H9 (cell line): ENCODE data around the gene HSPBP1. TPM values are rescaled to one million over a fixed set of nuclear protein-coding genes. Genes with fewer than 3 reads are reported as not detected.

Experiments
- DNase-seq: peaks from one replicate; pipeline ENCODE4 v3.0.0-alpha.2; 2017
- H2AFZ ChIP-seq: one replicate; pipeline ENCODE4 v1.6.1; 2013; ENCODE audit warnings: mild to moderate bottlenecking, low read length, control low read depth, moderate library complexity
- H2AK5ac ChIP-seq: 2 replicates; pipeline ENCODE4 v1.6.1; 2013; ENCODE audit warnings: low read length, control low read depth, mixed read lengths; ENCODE audit not compliant: insufficient read length
- H2BK120ac ChIP-seq: one replicate; pipeline ENCODE4 v1.6.1; 2013; ENCODE audit warnings: low read depth, mild to moderate bottlenecking, low read length, control low read depth, inconsistent platforms; ENCODE audit not compliant: poor library complexity, severe bottlenecking
- H2BK12ac ChIP-seq: 2 replicates; pipeline ENCODE4 v1.6.1; 2013; ENCODE audit warnings: low read length, control low read depth, mixed read lengths, low read depth; ENCODE audit not compliant: insufficient read length
- H2BK15ac ChIP-seq: 2 replicates; pipeline ENCODE4 v1.6.1; 2013; ENCODE audit warnings: low read depth, low read length, control low read depth
- H2BK20ac ChIP-seq: one replicate; pipeline ENCODE4 v1.6.1; 2013; ENCODE audit warnings: low read depth, mild to moderate bottlenecking, low read length, control low read depth, inconsistent platforms; ENCODE audit not compliant: poor library complexity, severe bottlenecking
- H2BK5ac ChIP-seq: 2 replicates; pipeline ENCODE4 v1.6.1; 2013; ENCODE audit warnings: low read length, control low read depth, mixed read lengths; ENCODE audit not compliant: insufficient read length
- H3K14ac ChIP-seq: 2 replicates; pipeline ENCODE4 v1.6.1; 2013; ENCODE audit warnings: low read length, control low read depth; ENCODE audit not compliant: insufficient read depth
- H3K18ac ChIP-seq: 2 replicates; pipeline ENCODE4 v1.6.1; 2013; ENCODE audit warnings: low read depth, mild to moderate bottlenecking, mixed read lengths, low read length, control low read depth; ENCODE audit not compliant: insufficient read length
- H3K23ac ChIP-seq: 2 replicates; pipeline ENCODE4 v1.6.1; 2013; ENCODE audit warnings: low read length, control low read depth, mixed read lengths, low read depth; ENCODE audit not compliant: insufficient read length
- H3K23me2 ChIP-seq: 2 replicates; pipeline ENCODE4 v1.6.1; 2013; ENCODE audit warnings: low read depth, mild to moderate bottlenecking, mixed read lengths, low read length, control low read depth; ENCODE audit not compliant: insufficient read length, poor library complexity, severe bottlenecking
- H3K27ac ChIP-seq: 2 replicates; pipeline ENCODE4 v1.5.1; 2013; ENCODE audit warnings: low read length, control low read depth, mixed read lengths, low read depth; ENCODE audit not compliant: insufficient read length
- H3K27me3 ChIP-seq: 2 replicates; pipeline ENCODE4 v1.6.1; 2013; ENCODE audit warnings: low read length, control low read depth, inconsistent platforms; ENCODE audit not compliant: insufficient read depth
- H3K4ac ChIP-seq: 2 replicates; pipeline ENCODE4 v1.6.1; 2013; ENCODE audit warnings: low read depth, mild to moderate bottlenecking, control low read depth, inconsistent platforms, low read length, moderate library complexity
- H3K4me1 ChIP-seq: 2 replicates; pipeline ENCODE4 v1.6.1; 2013; ENCODE audit warnings: low read length, control low read depth, inconsistent platforms; ENCODE audit not compliant: insufficient read depth
- H3K4me2 ChIP-seq: 2 replicates; pipeline ENCODE4 v1.6.1; 2013; ENCODE audit warnings: low read length, control low read depth, mixed read lengths; ENCODE audit not compliant: insufficient read length, insufficient read depth
- H3K56ac ChIP-seq: 2 replicates; pipeline ENCODE4 v1.6.1; 2013; ENCODE audit warnings: low read depth, mild to moderate bottlenecking, mixed read lengths, low read length, control low read depth; ENCODE audit not compliant: insufficient read length
- H3K79me1 ChIP-seq: 2 replicates; pipeline ENCODE4 v1.6.1; 2013; ENCODE audit warnings: low read depth, mild to moderate bottlenecking, moderate library complexity, low read length, control low read depth, inconsistent platforms; ENCODE audit not compliant: insufficient read depth, poor library complexity, severe bottlenecking
- H3K79me2 ChIP-seq: 2 replicates; pipeline ENCODE4 v1.6.1; 2013; ENCODE audit warnings: low read length, control low read depth, inconsistent platforms; ENCODE audit not compliant: insufficient read depth
- H3K9ac ChIP-seq: 2 replicates; pipeline ENCODE4 v1.6.1; 2013; ENCODE audit warnings: low read length, control low read depth, mixed read lengths; ENCODE audit not compliant: insufficient read length; ENCODE audit errors: extremely low read depth
- H3K9me3 ChIP-seq: one replicate; pipeline ENCODE4 v1.6.1; 2013; ENCODE audit warnings: low read depth, low read length, inconsistent platforms; ENCODE audit not compliant: control insufficient read depth
- H3T11ph ChIP-seq: one replicate; pipeline ENCODE4 v1.6.1; 2013; ENCODE audit warnings: mild to moderate bottlenecking, low read length, control low read depth, inconsistent platforms
- H4K20me1 ChIP-seq: one replicate; pipeline ENCODE4 v1.6.1; 2013; ENCODE audit not compliant: control insufficient read depth, insufficient read length, insufficient read depth
- H4K5ac ChIP-seq: 2 replicates; pipeline ENCODE4 v1.6.1; 2013; ENCODE audit warnings: low read depth, mild to moderate bottlenecking, mixed read lengths, low read length, control low read depth; ENCODE audit not compliant: insufficient read length
- H4K8ac ChIP-seq: replicated peaks from 2 replicates; pipeline ENCODE4 v1.6.1; 2013; ENCODE audit warnings: low read length, control low read depth, mixed read lengths, low read depth; ENCODE audit not compliant: insufficient read length
- H4K91ac ChIP-seq: 2 replicates; pipeline ENCODE4 v1.6.1; 2013; ENCODE audit warnings: low read depth, mild to moderate bottlenecking, moderate library complexity, mixed read lengths, low read length, control low read depth; ENCODE audit not compliant: insufficient read length
- H3K27ac Mint-ChIP-seq, 3 experiments: 2 replicates in 2 of 3; 3 replicates in 1 of 3; pipeline ENCODE4 v1.8.0; 2020 to 2021; ENCODE audit warnings: mixed read lengths in 3 of 3, mild to moderate bottlenecking in 1 of 3, moderate library complexity in 1 of 3
- H3K27me3 Mint-ChIP-seq: 2 replicates; pipeline ENCODE4 v1.8.0; 2021; ENCODE audit warnings: low read depth, mild to moderate bottlenecking, moderate library complexity, mixed read lengths
- H3K36me3 Mint-ChIP-seq, 3 experiments: 2 replicates in 2 of 3; 3 replicates in 1 of 3; pipeline ENCODE4 v1.8.0; 2020 to 2021; ENCODE audit warnings: low read depth in 3 of 3, mixed read lengths in 3 of 3; ENCODE audit not compliant: insufficient read depth in 1 of 3
- H3K4me1 Mint-ChIP-seq, 2 experiments: 2 replicates each; pipeline ENCODE4 v1.8.0; 2020; ENCODE audit warnings: mixed read lengths in 2 of 2
- H3K4me3 Mint-ChIP-seq, 2 experiments: 2 replicates in 1 of 2; 3 replicates in 1 of 2; pipeline ENCODE4 v1.8.0; 2020 to 2021; ENCODE audit warnings: mild to moderate bottlenecking in 2 of 2, mixed read lengths in 2 of 2, moderate library complexity in 1 of 2
- H3K9me3 Mint-ChIP-seq, 2 experiments: 2 replicates in 1 of 2; 3 replicates in 1 of 2; pipeline ENCODE4 v1.8.0; 2020; ENCODE audit warnings: mild to moderate bottlenecking in 2 of 2, mixed read lengths in 2 of 2, moderate library complexity in 1 of 2
- CTCF ChIP-seq: fragments of 200-600 bp; sonication (generic); conservative IDR thresholded peaks from 3 replicates; pipeline ENCODE4 v1.8.0; 2021; ENCODE audit warnings: antibody characterized with exemption, mild to moderate bottlenecking
- WGBS: extraction: QIAGEN DNeasy Blood & Tissue Kit; methylation state at CpG from one replicate; pipeline ENCODE4 v1.1.7; 2013; ENCODE audit warnings: missing lambda C conversion rate, low lambda C conversion rate, mixed read lengths; ENCODE audit not compliant: insufficient read length; ENCODE audit errors: extremely low coverage; 5-methylcytosine and 5-hydroxymethylcytosine counted together
- total RNA-seq: library from RNA; stranded (reverse); gene quantifications from 2 replicates; pipeline ENCODE4 v1.2.1, GENCODE V29; 2021

The HSPBP1 gene
- total RNA-seq, 1 experiment from 2014 or later = 47.4 TPM

GRCh38 chr19:55319785-55320184, 39.9 kb upstream of the HSPBP1 start:
- no peak overlapping the region for H2BK12ac ChIP-seq
- no peak overlapping the region for H3K27ac ChIP-seq
- no peak overlapping the region for H3K56ac ChIP-seq
- H2BK120ac ChIP-seq = no peak overlapping the region
- no peaks in the 10 kb centered on the region for H4K20me1 ChIP-seq
- Mint-ChIP-seq H3K9me3 (no peaks in the 10 kb centered on the region; a peak in 1 of 5 replicates), H3K27me3 (peaks cover 23% of the 10 kb centered on the region), H3K4me3 (peak overlapping the region; percentile 61 to 81), H3K36me3 (no peaks in the 10 kb centered on the region), H3K4me1 (peaks cover 21 to 36% of the 10 kb centered on the region in 2 experiments), H3K27ac (0 out of 7 replicates have a peak overlapping the region, but pooled peaks of 1 of the 3 experiments have one; percentile 64)
- H2AK5ac ChIP-seq = no peak overlapping the region
- H4K8ac ChIP-seq = no peak overlapping the region
- H3K79me1 ChIP-seq = no peaks in the 10 kb centered on the region
- no CpG with 5 or more reads among the region's 21 CpGs for WGBS
- TF ChIP-seq CTCF = no peak
- peak overlapping the region; percentile 88 for H2AFZ ChIP-seq
- H3K18ac ChIP-seq = peak overlapping the region; percentile 43
- H3K14ac ChIP-seq = peak overlapping the region; percentile 64; the same call in 1 of the 2 replicates
- H4K5ac ChIP-seq = no peak overlapping the region
- no peak overlapping the region for H2BK5ac ChIP-seq
- H3K27me3 ChIP-seq = no peaks in the 10 kb centered on the region; the same call in 1 of the 2 replicates
- H2BK15ac ChIP-seq = no peak overlapping the region
- no peaks in the 10 kb centered on the region for H3K9me3 ChIP-seq
- H3K79me2 ChIP-seq = no peaks in the 10 kb centered on the region
- H3K23ac ChIP-seq = no peak overlapping the region
- no peaks in the 10 kb centered on the region for H3K23me2 ChIP-seq
- no peak overlapping the region for H4K91ac ChIP-seq
- peak; percentile 92 for DNase-seq
- no peaks in the 10 kb centered on the region for H3K4me1 ChIP-seq
- peak overlapping the region; percentile 64 for H3K4me2 ChIP-seq
- H3K9ac ChIP-seq = no peak overlapping the region
- no peak overlapping the region for H3K4ac ChIP-seq
- H2BK20ac ChIP-seq = no peak overlapping the region
- no peak overlapping the region for H3T11ph ChIP-seq
